Nucleus accumbens (tissue), 56 donors: ENCODE results near the gene ANXA6.

Source experiments
- DNase-seq, 56 donors: peaks; one replicate each; lab custom pipeline; 2025; lab: John Stamatoyannopoulos, UW

ANXA6 gene

GRCh38 chr5:151051931-151052608, 105.5 kb downstream of the ANXA6 start:
- no peak for DNase-seq

- peak in 44 of 56 donors; percentile 9 to 80 (median 34) for DNase-seq
Measured at GRCh38 chr5:151051066-151051930, 106.3 kb downstream of the ANXA6 start.
